ENCODE measurements around the gene PRKCSH.

- TF ChIP-seq CTCF (IDR thresholded peaks at IDR 0.05 in 4 of 5, conservative IDR thresholded peaks at IDR 0.05 in 1 of 5) (no peak), POLR2A (IDR thresholded peaks at IDR 0.05) (no peak)
Observed at GRCh38 chr19:11414544-11414943, 20.9 kb upstream of the PRKCSH start.

Measured in gastrocnemius medialis (tissue), 4 donors.